ENCODE results near the gene PACS1.
"Not testable (repeated sequence)": the region's sequence is repeated elsewhere in the genome, so short reads cannot be mapped to it uniquely, and the experiment has no call there.

PACS1 gene

GRCh38 chr11:66076561-66076960 lies 6.5 kb downstream of the PACS1 start:
- DNase-seq (ENCODE audit: low read depth), result peak; percentile 63

GRCh38 chr11:66077927-66078326 lies 7.9 kb downstream of the PACS1 start:
- no peak for DNase-seq (ENCODE audit: low read depth)

GRCh38 chr11:66078949-66079348 lies 8.9 kb downstream of the PACS1 start:
- not testable (repeated sequence) for DNase-seq (ENCODE audit: low read depth)

GRCh38 chr11:66080055-66080817 lies 10.2 kb downstream of the PACS1 start:
- peak; percentile 90 for DNase-seq (ENCODE audit: low read depth)

GRCh38 chr11:66081505-66081904 lies 11.4 kb downstream of the PACS1 start:
- no peak for DNase-seq (ENCODE audit: low read depth)

GRCh38 chr11:66082946-66083698 lies 13.1 kb downstream of the PACS1 start:
- peak; percentile 50 for DNase-seq (ENCODE audit: low read depth)

- no peak for DNase-seq (ENCODE audit: low read depth)
Measured at GRCh38 chr11:66083767-66084166, 13.7 kb downstream of the PACS1 start.

GRCh38 chr11:66084821-66085475 lies 14.9 kb downstream of the PACS1 start:
- no peak for DNase-seq (ENCODE audit: low read depth)

- no peak for DNase-seq (ENCODE audit: low read depth)
Measured at GRCh38 chr11:66087148-66087908, 17.3 kb downstream of the PACS1 start.

- DNase-seq (ENCODE audit: low read depth), result no peak
Measured at GRCh38 chr11:66089067-66089466, 19.0 kb downstream of the PACS1 start.

GRCh38 chr11:66090288-66090687 lies 20.2 kb downstream of the PACS1 start:
- no peak for DNase-seq (ENCODE audit: low read depth)

GRCh38 chr11:66092125-66092524 lies 22.1 kb downstream of the PACS1 start:
- DNase-seq (ENCODE audit: low read depth), result not testable (repeated sequence)

- not testable (repeated sequence) for DNase-seq (ENCODE audit: low read depth)
Measured at GRCh38 chr11:66099746-66100145, 29.7 kb downstream of the PACS1 start.

- no peak for DNase-seq (ENCODE audit: low read depth)
Measured at GRCh38 chr11:66100272-66101065, 30.4 kb downstream of the PACS1 start.

GRCh38 chr11:66101066-66101464 lies 31.0 kb downstream of the PACS1 start:
- no peak for DNase-seq (ENCODE audit: low read depth)

- DNase-seq (ENCODE audit: low read depth), result no peak
Measured at GRCh38 chr11:66104057-66104638, 34.1 kb downstream of the PACS1 start.

GRCh38 chr11:66106786-66107599 lies 36.9 kb downstream of the PACS1 start:
- DNase-seq (ENCODE audit: low read depth), result peak; percentile 65

- DNase-seq (ENCODE audit: low read depth), result peak; percentile 41
Measured at GRCh38 chr11:66107600-66108510, 37.8 kb downstream of the PACS1 start.

GRCh38 chr11:66109294-66109693 lies 39.2 kb downstream of the PACS1 start:
- no peak for DNase-seq (ENCODE audit: low read depth)

Measured in EH (cell line).